Breast epithelium (tissue), 3 donors: ENCODE data around the gene SATB1.

Experiments
- POLR2A ChIP-seq: fragments of 450-650 bp; IDR thresholded peaks from one replicate; pipeline ENCODE4 v1.6.1; 2016; ENCODE audit warnings: antibody characterized with exemption, mild to moderate bottlenecking, moderate library complexity
- POLR2AphosphoS5 ChIP-seq, 3 donors: sonication (generic); formaldehyde crosslinking; IDR thresholded peaks; one replicate each; pipeline ENCODE4 v1.6.1; 2017; ENCODE audit warnings: antibody characterized with exemption in 3 of 3
- TF ChIP-seq, protein P1 (sequence below), 3 donors: fragments of 450-650 bp; IDR thresholded peaks; one replicate each; pipeline ENCODE4 v1.5.1; 2016 to 2017; ENCODE audit warnings: antibody characterized with exemption in 3 of 3, mild to moderate bottlenecking in 3 of 3, moderate library complexity in 3 of 3

DNA sequence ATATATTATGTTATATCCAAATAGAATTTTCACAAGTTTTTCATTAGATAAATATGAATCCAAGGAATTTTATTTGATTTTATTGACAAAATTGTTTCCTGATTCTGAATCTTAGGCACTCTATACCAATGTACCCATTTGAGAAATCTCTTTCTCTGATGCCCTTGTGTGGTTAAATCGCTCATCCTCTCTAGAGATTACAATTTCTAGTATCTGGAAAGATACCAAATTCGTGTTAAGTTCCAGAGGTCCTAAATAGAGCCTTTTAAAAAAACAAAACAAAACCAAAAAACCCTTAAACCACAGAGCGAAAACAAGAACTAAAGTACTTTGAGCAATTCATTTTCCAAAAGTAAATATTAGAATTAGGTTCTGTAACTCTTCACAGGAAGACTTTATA is 20.0 kb downstream of the SATB1 start:
- TF ChIP-seq POLR2A = no peak
- TF ChIP-seq, protein P1, sequence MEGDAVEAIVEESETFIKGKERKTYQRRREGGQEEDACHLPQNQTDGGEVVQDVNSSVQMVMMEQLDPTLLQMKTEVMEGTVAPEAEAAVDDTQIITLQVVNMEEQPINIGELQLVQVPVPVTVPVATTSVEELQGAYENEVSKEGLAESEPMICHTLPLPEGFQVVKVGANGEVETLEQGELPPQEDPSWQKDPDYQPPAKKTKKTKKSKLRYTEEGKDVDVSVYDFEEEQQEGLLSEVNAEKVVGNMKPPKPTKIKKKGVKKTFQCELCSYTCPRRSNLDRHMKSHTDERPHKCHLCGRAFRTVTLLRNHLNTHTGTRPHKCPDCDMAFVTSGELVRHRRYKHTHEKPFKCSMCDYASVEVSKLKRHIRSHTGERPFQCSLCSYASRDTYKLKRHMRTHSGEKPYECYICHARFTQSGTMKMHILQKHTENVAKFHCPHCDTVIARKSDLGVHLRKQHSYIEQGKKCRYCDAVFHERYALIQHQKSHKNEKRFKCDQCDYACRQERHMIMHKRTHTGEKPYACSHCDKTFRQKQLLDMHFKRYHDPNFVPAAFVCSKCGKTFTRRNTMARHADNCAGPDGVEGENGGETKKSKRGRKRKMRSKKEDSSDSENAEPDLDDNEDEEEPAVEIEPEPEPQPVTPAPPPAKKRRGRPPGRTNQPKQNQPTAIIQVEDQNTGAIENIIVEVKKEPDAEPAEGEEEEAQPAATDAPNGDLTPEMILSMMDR (IDR thresholded peaks at IDR 0.05) = no peak
- TF ChIP-seq POLR2AphosphoS5 (IDR thresholded peaks at IDR 0.05) = no peak
